ENCODE data around the gene WDR17.

The WDR17 gene

GRCh38 chr4:176065435-176066291 lies at the start of gene WDR17:
Gene WDR17 (plus strand): TSS chr4:176065841. CDS start chr4:176111581, 45,740 bp downstream.
- DNase-seq (ENCODE audit: low read depth): peak; percentile 41

- no peak for DNase-seq (ENCODE audit: low read depth)
Measured at GRCh38 chr4:176016601-176017000, 49.0 kb upstream of the WDR17 start.

DNA sequence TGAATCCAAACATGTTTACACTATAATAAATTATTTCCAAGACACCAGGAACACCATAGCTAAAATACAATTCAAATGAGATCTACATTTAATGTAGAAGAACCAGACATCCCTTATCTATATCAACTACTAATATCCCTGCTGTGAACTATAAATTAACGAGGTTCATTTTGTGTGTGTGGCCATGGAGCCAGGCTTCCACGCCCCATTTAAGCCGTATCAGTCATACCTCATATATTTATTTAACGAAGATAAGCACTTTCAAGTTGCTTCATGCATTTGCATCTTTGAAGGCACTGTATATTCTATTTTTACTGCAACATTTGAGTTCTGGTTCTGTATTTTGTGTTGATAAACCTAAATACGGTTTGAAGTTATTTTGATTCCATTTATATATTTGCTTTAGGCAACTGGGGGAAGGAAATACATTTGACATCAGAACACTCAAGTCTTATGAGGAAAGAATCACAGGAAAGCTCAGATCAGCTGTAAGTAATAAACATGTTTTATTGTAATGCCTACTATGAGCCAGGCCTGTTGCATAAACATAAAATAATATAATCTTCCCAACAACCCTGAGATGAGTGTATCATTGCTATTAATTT lies 45.1 kb upstream of the WDR17 start:
- DNase-seq (ENCODE audit: low read depth): no peak

DNA sequence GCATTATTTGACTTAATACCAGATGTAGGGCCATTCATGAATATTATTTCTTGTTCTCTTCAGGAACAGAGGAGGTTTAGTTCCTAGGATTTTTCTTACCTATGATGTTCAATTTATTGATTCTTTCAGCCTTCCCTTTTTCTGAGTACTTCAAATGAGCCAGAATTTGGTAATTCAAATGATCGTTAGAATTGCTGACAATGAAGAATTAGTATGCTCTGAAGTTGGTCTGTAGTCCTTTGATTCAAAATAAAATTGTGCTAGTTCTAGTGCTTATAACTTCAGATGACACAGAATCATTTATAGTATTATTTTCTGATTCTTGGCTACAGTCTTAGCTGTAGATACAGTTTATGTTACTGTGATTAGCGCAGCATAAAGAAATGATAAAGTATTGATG lies 35.2 kb upstream of the WDR17 start:
- DNase-seq (ENCODE audit: low read depth): no peak

- DNase-seq (ENCODE audit: low read depth): no peak
Measured at GRCh38 chr4:176031922-176032321, 33.7 kb upstream of the WDR17 start.

GRCh38 chr4:176032454-176032853 lies 33.2 kb upstream of the WDR17 start:
- no peak for DNase-seq (ENCODE audit: low read depth)

- peak; percentile 22 for DNase-seq (ENCODE audit: low read depth)
Measured at GRCh38 chr4:176034499-176034898, 31.1 kb upstream of the WDR17 start.

- DNase-seq (ENCODE audit: low read depth): no peak
Measured at GRCh38 chr4:176034936-176035335, 30.7 kb upstream of the WDR17 start.

DNA sequence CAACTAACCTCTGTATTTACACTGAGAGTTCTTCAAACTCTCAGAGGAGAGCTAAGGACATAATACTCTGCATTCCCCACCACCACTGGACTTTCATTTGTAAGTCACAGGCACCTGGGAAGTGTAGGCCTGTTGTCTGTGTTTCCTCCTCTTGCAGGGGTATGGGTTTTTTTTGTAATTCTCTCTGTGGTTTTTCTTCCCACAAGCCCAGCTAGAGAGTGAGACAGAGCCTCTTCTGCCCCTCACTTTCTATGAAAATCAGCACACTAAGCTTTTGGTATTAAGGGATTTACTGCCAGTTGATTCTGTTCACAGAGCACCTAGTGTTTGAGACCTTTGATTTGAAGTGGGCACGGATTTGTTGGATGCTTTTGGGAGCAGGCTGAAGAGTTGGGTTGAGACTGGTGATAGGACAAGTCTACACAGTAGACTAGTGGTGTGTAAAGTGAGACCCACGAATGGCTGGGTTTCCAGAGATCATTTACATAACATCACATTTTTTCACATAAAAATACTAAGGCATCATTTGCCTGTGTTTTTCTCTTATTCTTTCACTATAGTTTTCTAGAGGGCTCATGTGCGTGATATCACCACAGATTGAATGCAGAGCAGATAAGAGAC lies 28.9 kb upstream of the WDR17 start:
- no peak for DNase-seq (ENCODE audit: low read depth)

GRCh38 chr4:176038789-176039188 lies 26.9 kb upstream of the WDR17 start:
- no peak for DNase-seq (ENCODE audit: low read depth)

DNA sequence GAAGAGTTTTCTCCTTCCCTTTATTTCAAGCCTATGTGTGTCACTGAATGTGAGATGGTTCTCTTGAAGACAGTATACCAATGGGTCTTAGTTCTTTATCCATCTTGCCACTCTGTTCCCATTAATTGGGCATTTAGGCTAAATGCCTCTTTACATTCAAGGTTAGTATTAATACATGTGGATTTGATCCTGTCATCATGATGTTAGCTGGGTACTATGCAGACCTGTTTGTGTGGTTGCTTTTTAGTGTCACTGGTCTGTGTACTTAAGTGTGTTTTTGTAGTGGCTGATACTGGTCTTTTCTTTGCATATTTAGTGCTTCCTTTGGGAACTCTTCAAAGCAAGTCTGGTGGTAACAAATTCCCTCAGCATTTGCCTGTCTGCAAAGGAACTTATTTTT lies 23.4 kb upstream of the WDR17 start:
- no peak for DNase-seq (ENCODE audit: low read depth)

GRCh38 chr4:176043838-176044588 lies 21.6 kb upstream of the WDR17 start:
- no peak for DNase-seq (ENCODE audit: low read depth)

DNA sequence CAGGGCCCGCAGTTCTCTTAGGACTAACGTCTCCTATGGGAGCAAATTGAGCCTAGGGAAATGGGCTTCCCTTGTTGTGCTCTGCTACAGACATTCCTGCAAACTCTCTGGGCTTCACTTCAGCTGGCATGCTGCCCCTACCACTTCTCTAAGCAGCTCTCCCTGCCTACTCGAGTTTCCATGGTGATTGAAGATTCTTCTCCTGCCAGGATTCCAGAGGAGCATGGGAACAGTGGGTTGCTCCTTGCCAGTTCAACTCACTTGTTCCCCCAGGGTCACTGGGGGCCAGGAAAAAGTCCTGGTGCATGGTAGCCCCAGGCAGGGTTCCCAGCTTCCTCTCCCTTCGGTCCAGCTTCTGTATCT lies 21.1 kb upstream of the WDR17 start:
- no peak for DNase-seq (ENCODE audit: low read depth)

GRCh38 chr4:176048631-176049030 lies 17.0 kb upstream of the WDR17 start:
- no peak for DNase-seq (ENCODE audit: low read depth)

DNA sequence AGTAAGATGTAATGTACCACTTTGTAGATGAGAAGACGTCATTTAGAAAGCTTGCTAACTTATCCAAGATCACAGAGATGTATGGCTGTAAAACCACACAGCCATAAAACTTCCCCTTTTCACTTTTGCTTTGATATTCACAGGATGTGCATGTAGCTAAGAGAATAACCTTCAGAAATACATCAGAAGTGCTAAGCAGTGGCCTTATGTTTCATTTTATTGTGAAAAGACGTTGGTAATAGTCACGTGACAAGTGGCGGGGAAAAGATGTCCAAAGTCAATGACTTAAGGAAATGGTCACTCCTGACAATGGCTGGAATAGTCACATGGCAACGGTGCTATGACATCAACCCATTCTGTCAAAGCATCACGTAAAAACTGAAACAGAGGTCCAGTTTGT lies 12.9 kb upstream of the WDR17 start:
- no peak for DNase-seq (ENCODE audit: low read depth)

DNA sequence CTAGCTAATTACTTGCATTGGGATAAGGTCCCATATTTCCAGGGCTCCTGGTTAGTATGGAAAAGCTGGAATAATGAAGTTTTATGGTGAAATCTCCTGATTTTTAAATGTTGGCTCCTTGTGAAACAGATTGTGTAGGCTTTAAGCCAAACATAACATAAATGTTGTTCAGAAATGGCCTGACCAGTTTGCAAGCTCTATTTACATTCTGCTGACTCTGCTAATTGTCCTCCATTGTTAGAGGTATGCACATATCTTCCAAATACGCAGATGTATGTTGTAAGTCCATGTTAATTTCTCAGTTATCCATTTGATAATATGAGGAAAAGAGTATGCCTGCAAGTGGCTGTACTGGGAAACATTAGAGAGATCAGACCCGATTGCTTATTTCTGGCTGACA lies 11.9 kb upstream of the WDR17 start:
- DNase-seq (ENCODE audit: low read depth): no peak

DNA sequence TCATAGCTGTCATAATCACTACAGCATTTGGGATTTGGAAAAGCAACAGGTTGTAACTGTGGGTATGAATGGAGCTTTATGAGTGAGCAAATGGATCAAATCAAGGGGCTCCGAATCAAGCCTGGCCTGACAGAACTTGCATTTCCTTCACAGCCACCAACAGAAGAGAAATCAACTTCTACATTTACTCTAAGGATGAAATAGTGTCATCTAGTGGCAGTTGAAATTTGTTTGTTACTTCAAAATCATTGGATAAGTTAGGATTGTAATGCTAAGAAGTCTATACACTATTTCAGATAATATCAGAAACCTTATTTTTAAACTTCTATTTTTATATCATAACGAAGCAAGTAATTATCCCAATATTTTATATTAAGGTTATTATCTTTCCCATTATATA lies 10.7 kb upstream of the WDR17 start:
- no peak for DNase-seq (ENCODE audit: low read depth)

DNA sequence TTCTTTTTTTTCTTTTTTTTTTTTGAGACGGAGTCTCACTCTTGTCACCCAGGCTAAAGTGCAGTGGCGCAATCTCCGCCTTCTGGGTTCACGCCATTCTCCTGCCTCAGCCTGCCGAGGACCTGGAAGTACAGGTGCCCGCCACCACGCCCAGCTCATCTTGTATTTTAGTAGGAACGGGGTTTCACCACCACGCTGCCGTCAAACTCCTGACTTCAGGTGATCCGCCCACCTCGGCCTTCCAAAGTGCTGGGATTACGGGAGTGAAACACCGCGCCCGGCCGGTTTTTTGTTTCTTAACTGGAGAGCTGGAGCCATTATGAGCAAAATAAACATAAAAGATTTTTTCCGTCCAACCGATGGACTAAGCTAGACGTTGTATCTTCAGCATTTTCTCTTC lies 1.9 kb upstream of the WDR17 start:
- DNase-seq (ENCODE audit: low read depth): no peak

- DNase-seq (ENCODE audit: low read depth): no peak
Measured at GRCh38 chr4:176064539-176064938, 1.1 kb upstream of the WDR17 start.

- DNase-seq (ENCODE audit: low read depth): no peak
Measured at GRCh38 chr4:176066757-176067156, 1.1 kb downstream of the WDR17 start.

DNA sequence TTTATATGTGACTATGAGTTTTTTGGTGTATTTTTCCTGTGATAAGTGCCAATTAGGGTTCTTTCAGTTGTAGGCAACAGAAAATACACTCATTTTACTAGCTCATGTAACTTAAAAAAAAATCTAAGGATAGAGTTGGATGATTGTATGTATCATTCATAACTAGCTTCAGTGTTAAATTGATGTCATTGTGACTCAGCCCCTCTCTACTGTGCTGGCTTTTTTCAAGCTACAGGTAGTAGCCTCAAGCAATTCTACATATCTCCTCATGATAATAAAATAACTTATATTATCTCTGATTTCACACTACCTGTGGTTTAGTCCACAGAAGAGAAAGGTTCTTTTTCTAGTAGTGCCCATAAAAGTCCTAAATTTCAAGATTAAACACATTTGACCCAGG lies 11.9 kb downstream of the WDR17 start:
- no peak for DNase-seq (ENCODE audit: low read depth)

DNA sequence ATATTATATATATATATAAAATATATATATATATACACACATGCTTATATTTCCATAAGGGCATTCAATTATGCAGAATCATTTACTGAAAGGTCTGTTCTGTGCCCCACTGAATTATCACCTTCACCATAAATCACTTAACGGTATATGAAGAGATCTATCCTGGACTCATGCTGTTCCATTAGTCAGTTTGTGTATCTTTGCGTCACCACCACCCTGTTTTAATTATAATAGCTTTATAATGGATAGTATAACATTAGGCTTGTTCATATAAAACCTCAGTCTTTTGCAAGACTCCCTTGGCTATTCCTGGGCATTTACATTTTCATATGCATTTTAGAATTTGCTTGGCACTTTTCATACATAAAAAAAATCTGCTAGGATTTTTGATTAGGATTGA lies 19.1 kb downstream of the WDR17 start:
- DNase-seq (ENCODE audit: low read depth): no peak

DNA sequence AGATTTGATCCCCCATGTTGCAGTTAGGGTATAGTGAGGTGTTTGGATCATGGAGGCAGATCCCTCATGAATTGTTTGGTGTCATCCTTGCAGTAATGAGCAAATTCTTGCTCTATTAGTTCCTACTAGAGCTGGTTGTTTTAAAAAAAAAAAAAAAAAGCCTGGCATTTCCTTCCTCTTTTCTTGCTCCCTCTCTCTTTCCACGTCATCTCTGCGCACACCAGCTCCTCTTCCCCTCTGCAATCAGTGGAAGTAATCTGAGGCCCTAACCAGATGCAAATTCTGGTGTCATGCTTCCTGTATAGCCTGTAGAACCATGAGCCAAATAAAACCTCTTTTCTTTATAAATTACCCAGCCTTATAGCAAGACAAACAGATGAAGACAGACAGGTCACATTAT lies 24.5 kb downstream of the WDR17 start:
- DNase-seq (ENCODE audit: low read depth): no peak

All from stromal cell of bone marrow (primary cell).